ENCODE data around the gene MRPL58. TPM values are rescaled to one million over a fixed set of nuclear protein-coding genes. Genes with fewer than 3 reads are reported as not detected.

The MRPL58 gene
- polyA plus RNA-seq, 3 donors, result 18.9 to 52.6 (median 44.4) TPM

GRCh38 chr17:75061055-75061438, 48.6 kb downstream of the MRPL58 start:
- peaks cover 7 to 9% of the 10 kb centered on the region in 2 donors for H3K4me1 ChIP-seq (ENCODE audit: control insufficient read depth in 1 of 2, insufficient read depth in 2 of 2, low read length in 2 of 2)
- no peak overlapping the region for H2AFZ ChIP-seq (ENCODE audit: insufficient read depth, low read depth, low read length, poor library complexity, severe bottlenecking)
- Mint-ChIP-seq H3K9me3 (no peaks in the 10 kb centered on the region), H3K27ac (no peak overlapping the region), H3K4me1 (peaks cover 15% of the 10 kb centered on the region), H3K4me3 (no peak overlapping the region), H3K36me3 (peaks cover 65 to 88% of the 10 kb centered on the region in 2 donors), H3K27me3 (ENCODE audit: low read depth in 3 of 3) (no peaks in the 10 kb centered on the region)
- DNase-seq, result no peak
- H3K4me3 ChIP-seq (replicated peaks in 1 of 3; ENCODE audit: low read depth in 2 of 3, low read length in 3 of 3), result no peak overlapping the region
- no peak overlapping the region for H3K9ac ChIP-seq (ENCODE audit: insufficient read depth, low read length, poor library complexity, severe bottlenecking)
- TF ChIP-seq, protein P1, sequence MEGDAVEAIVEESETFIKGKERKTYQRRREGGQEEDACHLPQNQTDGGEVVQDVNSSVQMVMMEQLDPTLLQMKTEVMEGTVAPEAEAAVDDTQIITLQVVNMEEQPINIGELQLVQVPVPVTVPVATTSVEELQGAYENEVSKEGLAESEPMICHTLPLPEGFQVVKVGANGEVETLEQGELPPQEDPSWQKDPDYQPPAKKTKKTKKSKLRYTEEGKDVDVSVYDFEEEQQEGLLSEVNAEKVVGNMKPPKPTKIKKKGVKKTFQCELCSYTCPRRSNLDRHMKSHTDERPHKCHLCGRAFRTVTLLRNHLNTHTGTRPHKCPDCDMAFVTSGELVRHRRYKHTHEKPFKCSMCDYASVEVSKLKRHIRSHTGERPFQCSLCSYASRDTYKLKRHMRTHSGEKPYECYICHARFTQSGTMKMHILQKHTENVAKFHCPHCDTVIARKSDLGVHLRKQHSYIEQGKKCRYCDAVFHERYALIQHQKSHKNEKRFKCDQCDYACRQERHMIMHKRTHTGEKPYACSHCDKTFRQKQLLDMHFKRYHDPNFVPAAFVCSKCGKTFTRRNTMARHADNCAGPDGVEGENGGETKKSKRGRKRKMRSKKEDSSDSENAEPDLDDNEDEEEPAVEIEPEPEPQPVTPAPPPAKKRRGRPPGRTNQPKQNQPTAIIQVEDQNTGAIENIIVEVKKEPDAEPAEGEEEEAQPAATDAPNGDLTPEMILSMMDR (IDR thresholded peaks at IDR 0.05), result no peak
- H3K36me3 ChIP-seq (replicated peaks in 1 of 2; ENCODE audit: control insufficient read depth in 1 of 2, insufficient read depth in 2 of 2, low read length in 2 of 2), result peaks cover 38 to 84% of the 10 kb centered on the region in 2 donors
- H3K79me2 ChIP-seq (ENCODE audit: insufficient read depth, low read length), result no peaks in the 10 kb centered on the region
- intact Hi-C loops (cut with micrococcal nuclease), result no loop called here
- no peak overlapping the region for H3K27ac ChIP-seq (ENCODE audit: low read depth in 1 of 2, low read length in 2 of 2)
- 100% methylated on average over 3 of the region's 10 CpGs for WGBS (ENCODE audit: insufficient coverage)
- H4K20me1 ChIP-seq (ENCODE audit: insufficient read depth, low read length), result no peaks in the 10 kb centered on the region
- H3K27me3 ChIP-seq (ENCODE audit: control insufficient read depth in 2 of 2, insufficient read depth in 2 of 2, low read length in 2 of 2), result no peaks in the 10 kb centered on the region
- no peaks in the 10 kb centered on the region for H3K9me3 ChIP-seq (replicated peaks in 1 of 2; ENCODE audit: control insufficient read depth in 1 of 2, insufficient read depth in 1 of 2, low read length in 2 of 2)
- no peak overlapping the region for H3K4me2 ChIP-seq (replicated peaks; ENCODE audit: extremely low read depth, low read length, poor library complexity, severe bottlenecking)

GRCh38 chr17:75061618-75062017, 49.1 kb downstream of the MRPL58 start:
- DNase-seq, result no peak
- H3K4me1 Mint-ChIP-seq, result peaks cover 15% of the 10 kb centered on the region
- Histone ChIP-seq H2AFZ (ENCODE audit: insufficient read depth, low read depth, low read length, poor library complexity, severe bottlenecking) (no peak overlapping the region), H3K27ac (ENCODE audit: low read depth in 1 of 2, low read length in 2 of 2) (no peak overlapping the region), H3K9me3 (replicated peaks in 1 of 2; ENCODE audit: control insufficient read depth in 1 of 2, insufficient read depth in 1 of 2, low read length in 2 of 2) (no peaks in the 10 kb centered on the region), H3K27me3 (ENCODE audit: control insufficient read depth in 2 of 2, insufficient read depth in 2 of 2, low read length in 2 of 2) (no peaks in the 10 kb centered on the region), H4K20me1 (ENCODE audit: insufficient read depth, low read length) (no peaks in the 10 kb centered on the region), H3K4me2 (replicated peaks; ENCODE audit: extremely low read depth, low read length, poor library complexity, severe bottlenecking) (no peak overlapping the region), H3K79me2 (ENCODE audit: insufficient read depth, low read length) (no peaks in the 10 kb centered on the region), H3K4me3 (replicated peaks in 1 of 3; ENCODE audit: low read depth in 2 of 3, low read length in 3 of 3) (no peak overlapping the region), H3K36me3 (replicated peaks in 1 of 2; ENCODE audit: control insufficient read depth in 1 of 2, insufficient read depth in 2 of 2, low read length in 2 of 2) (peaks cover 38 to 78% of the 10 kb centered on the region in 2 donors), H3K9ac (ENCODE audit: insufficient read depth, low read length, poor library complexity, severe bottlenecking) (no peak overlapping the region), H3K4me1 (ENCODE audit: control insufficient read depth in 1 of 2, insufficient read depth in 2 of 2, low read length in 2 of 2) (peaks cover 7 to 9% of the 10 kb centered on the region in 2 donors)
- peaks cover 59 to 82% of the 10 kb centered on the region in 2 donors for H3K36me3 Mint-ChIP-seq
- no peak overlapping the region for H3K4me3 Mint-ChIP-seq
- TF ChIP-seq, protein P1 (IDR thresholded peaks at IDR 0.05), result no peak
- H3K27ac Mint-ChIP-seq, result peak overlapping the region in 1 of 7 donors; percentile 24
- WGBS (ENCODE audit: insufficient coverage), result 100% methylated on average over 4 of the region's 8 CpGs
- H3K9me3 Mint-ChIP-seq, result no peaks in the 10 kb centered on the region
- peaks cover 0 to 1% (median 0%) of the 10 kb centered on the region in 3 donors for H3K27me3 Mint-ChIP-seq (ENCODE audit: low read depth in 3 of 3)
- intact Hi-C loops (cut with micrococcal nuclease), result no loop called here
